Activated CD4-positive, alpha-beta memory T cell treated with anti-CD3 and anti-CD28 coated beads, Interleukin-2, amount 10 ng/mL, durations not matched to agents 7 days and 5 days (primary cell): ENCODE results near the gene FUT7. TPM values are rescaled to one million over a fixed set of nuclear protein-coding genes. Genes with fewer than 3 reads are reported as not detected.

Experiments
- CTCF ChIA-PET: fragments of 350-600 bp; sonication (Branson Sonifier 250); formaldehyde crosslinking; loops from one replicate; lab custom pipeline; 2021; ENCODE audit warnings: antibody characterized with exemption, inconsistent platforms; lab: Charles Lee
- POLR2A ChIA-PET: fragments of 350-600 bp; sonication (Branson Sonifier 250); formaldehyde crosslinking; loops from one replicate; lab custom pipeline; 2021; ENCODE audit warnings: antibody characterized with exemption; lab: Charles Lee
- DNase-seq: peaks from one replicate; pipeline ENCODE4 v3.0.0-alpha.2; 2020
- H3K27ac Mint-ChIP-seq: one replicate; pipeline ENCODE4 v1.8.0; 2021; ENCODE audit warnings: mild to moderate bottlenecking, mixed read lengths
- H3K27me3 Mint-ChIP-seq: one replicate; pipeline ENCODE4 v1.8.0; 2021; ENCODE audit warnings: mixed read lengths
- H3K36me3 Mint-ChIP-seq: one replicate; pipeline ENCODE4 v1.8.0; 2021; ENCODE audit warnings: low read depth, mixed read lengths
- H3K4me1 Mint-ChIP-seq: one replicate; pipeline ENCODE4 v1.8.0; 2021; ENCODE audit warnings: mixed read lengths
- H3K4me3 Mint-ChIP-seq: one replicate; pipeline ENCODE4 v1.8.0; 2021; ENCODE audit warnings: mild to moderate bottlenecking, mixed read lengths
- H3K9me3 Mint-ChIP-seq: one replicate; pipeline ENCODE4 v1.8.0; 2021; ENCODE audit warnings: mixed read lengths
- total RNA-seq, 2 experiments: library from RNA; stranded (reverse); gene quantifications; one replicate each; pipeline ENCODE4 v1.2.3, GENCODE V29; 2021

Gene FUT7
- total RNA-seq, 2 experiments from 2014 or later, result 9.9 to 10.4 TPM

DNA sequence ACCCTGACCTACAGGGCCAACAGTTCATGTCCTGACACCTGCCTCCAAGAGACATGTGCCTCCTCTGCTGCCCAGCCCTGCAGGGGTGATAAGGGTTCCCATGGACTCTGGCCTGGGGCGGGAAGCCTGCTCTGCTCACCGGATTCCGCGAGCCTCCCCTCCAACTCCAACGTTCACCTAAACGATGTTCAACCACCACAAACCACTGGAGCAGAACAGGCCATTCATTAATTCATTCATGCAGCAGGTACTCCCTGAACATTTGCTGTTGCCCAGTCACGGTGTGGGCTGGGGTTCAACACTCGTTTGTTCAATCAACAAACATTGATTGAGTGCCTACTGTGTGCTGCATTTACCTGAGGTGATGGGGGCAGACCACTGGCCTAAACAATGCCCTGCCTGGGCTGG, 42.1 kb upstream of the FUT7 start:
- peaks cover 28% of the 10 kb centered on the region for H3K4me1 Mint-ChIP-seq
- H3K27me3 Mint-ChIP-seq, result no peaks in the 10 kb centered on the region
- H3K4me3 Mint-ChIP-seq, result no peak overlapping the region
- H3K36me3 Mint-ChIP-seq, result no peaks in the 10 kb centered on the region
- CTCF ChIA-PET, result interaction anchor here (1.2 kb wide), 1 partner anchor 39 kb away, joined by 3 read pairs; no protein-coding TSS in a partner anchor
- POLR2A ChIA-PET, result interaction anchor here (5.5 kb wide), 1 partner anchor 11 kb away, joined by 87 read pairs; the partner anchor contains the start of gene MAN1B1
- no peak overlapping the region for H3K27ac Mint-ChIP-seq
- DNase-seq, result no peak
- no peaks in the 10 kb centered on the region for H3K9me3 Mint-ChIP-seq

GRCh38 chr9:137071282-137071681, 39.4 kb upstream of the FUT7 start:
- no peaks in the 10 kb centered on the region for H3K9me3 Mint-ChIP-seq
- peak overlapping the region; percentile 73 for H3K4me3 Mint-ChIP-seq
- H3K27me3 Mint-ChIP-seq, result no peaks in the 10 kb centered on the region
- no peak for DNase-seq
- ChIA-PET CTCF (interaction anchor here (2.3 to 8.8 kb wide), 4 partner anchors 16 to 42 kb away, joined by 12 to 105 read pairs (median 71); partner anchors contain the start of genes ABCA2, FUT7, MAN1B1 and NPDC1), POLR2A (interaction anchor here (1.0 to 5.5 kb wide), 12 partner anchors 8 to 264 kb away, joined by 3 to 87 read pairs (median 4); partner anchors contain the start of genes ABCA2, MAN1B1, RABL6 and TUBB4B)
- peaks cover 4% of the 10 kb centered on the region for H3K36me3 Mint-ChIP-seq
- peaks cover 37% of the 10 kb centered on the region for H3K4me1 Mint-ChIP-seq
- H3K27ac Mint-ChIP-seq, result peak overlapping the region; percentile 63

DNA sequence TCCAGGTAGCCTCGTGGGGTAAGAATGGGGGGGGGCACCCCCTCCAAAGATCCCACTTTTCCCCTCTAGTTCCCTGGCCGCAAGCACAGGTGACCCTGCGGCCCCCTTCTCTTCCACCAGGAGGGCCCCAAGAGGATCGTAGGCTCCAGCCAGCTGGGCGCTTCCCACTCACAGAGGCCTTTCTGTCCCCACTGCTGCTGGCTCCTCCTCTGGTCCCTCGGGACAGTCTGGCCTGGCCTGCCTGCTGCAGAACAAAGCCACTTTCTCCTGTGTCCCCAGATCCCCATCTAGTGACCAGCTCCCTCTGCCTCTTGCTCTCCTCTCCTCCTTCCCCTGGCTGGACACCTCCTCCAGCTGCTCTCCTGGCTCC, 39.0 kb upstream of the FUT7 start:
- peak overlapping the region; percentile 73 for H3K4me3 Mint-ChIP-seq
- POLR2A ChIA-PET, result interaction anchor here (1.0 to 5.5 kb wide), 18 partner anchors 9 to 342 kb away, joined by 3 to 87 read pairs (median 4); partner anchors contain the start of genes ABCA2, MAN1B1, PAXX and RABL6
- DNase-seq, result no peak
- H3K9me3 Mint-ChIP-seq, result no peaks in the 10 kb centered on the region
- CTCF ChIA-PET, result interaction anchor here (1.0 to 8.8 kb wide), 10 partner anchors 15 to 283 kb away, joined by 3 to 105 read pairs (median 7); partner anchors contain the start of genes ABCA2, FUT7, MAN1B1 and NPDC1
- no peaks in the 10 kb centered on the region for H3K27me3 Mint-ChIP-seq
- H3K27ac Mint-ChIP-seq, result peak overlapping the region; percentile 63
- peaks cover 4% of the 10 kb centered on the region for H3K36me3 Mint-ChIP-seq
- peaks cover 37% of the 10 kb centered on the region for H3K4me1 Mint-ChIP-seq

GRCh38 chr9:137070201-137070905, 38.5 kb upstream of the FUT7 start, which contains the start of gene SAPCD2:
Gene SAPCD2, minus strand, starts transcription at chr9:137070557. Its CDS starts 97 bp downstream, at chr9:137070460.
- Mint-ChIP-seq H3K4me3 (peak within 1 kb of the TSS; percentile 73), H3K9me3 (no peaks in the 10 kb centered on the region), H3K27me3 (no peaks in the 10 kb centered on the region), H3K4me1 (peaks cover 37% of the 10 kb centered on the region), H3K27ac (peak within 1 kb of the TSS; percentile 63), H3K36me3 (peaks cover 6% of the 10 kb centered on the region)
- ChIA-PET POLR2A (interaction anchor here (0.7 to 5.5 kb wide), 21 partner anchors 9 to 342 kb away, joined by 3 to 87 read pairs (median 4); partner anchors contain the start of genes ABCA2, MAN1B1, PAXX and RABL6), CTCF (interaction anchor here (0.7 to 8.8 kb wide), 15 partner anchors 9 to 282 kb away, joined by 3 to 105 read pairs (median 4); partner anchors contain the start of genes ABCA2, FUT7, MAN1B1 and NPDC1)
- DNase-seq, result peak; percentile 90

DNA sequence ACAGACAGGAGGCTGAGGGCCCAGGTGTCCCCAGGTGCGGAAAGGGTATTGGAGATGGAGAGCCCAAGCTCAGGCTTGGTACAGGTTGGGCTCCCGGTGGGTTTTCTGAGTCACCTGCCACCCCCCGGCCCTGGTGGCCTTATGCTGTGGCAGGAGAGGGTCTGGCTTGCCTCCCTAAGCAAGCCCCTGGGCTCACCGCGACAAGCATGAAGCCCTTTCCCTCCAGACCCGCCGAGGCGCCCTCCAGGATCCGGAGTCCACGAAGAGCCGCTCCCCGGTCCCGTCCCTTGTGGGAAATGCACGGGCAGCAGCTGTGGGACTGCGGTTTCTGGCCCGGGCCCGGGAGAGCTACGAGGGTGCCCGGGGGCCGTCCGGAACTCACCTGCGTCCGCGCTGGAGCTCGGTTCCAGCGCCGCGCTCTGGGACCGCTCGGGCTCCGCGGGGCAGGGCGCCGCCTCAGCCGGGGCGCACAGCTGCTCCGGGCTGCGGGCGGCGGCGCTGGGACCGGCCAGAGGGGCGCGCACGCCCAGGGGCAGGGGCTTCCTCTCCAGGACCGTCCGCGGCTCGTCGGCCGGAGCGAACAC, 37.7 kb upstream of the FUT7 start:
- ChIA-PET POLR2A (interaction anchor here (0.6 to 5.5 kb wide), 19 partner anchors 9 to 341 kb away, joined by 3 to 87 read pairs (median 5); partner anchors contain the start of genes ABCA2, ANAPC2, MAN1B1 and NELFB), CTCF (interaction anchor here (0.8 to 8.8 kb wide), 15 partner anchors 7 to 281 kb away, joined by 3 to 105 read pairs (median 7); partner anchors contain the start of genes ABCA2, FUT7, MAN1B1 and NPDC1)
- H3K27me3 Mint-ChIP-seq, result no peaks in the 10 kb centered on the region
- peaks cover 6% of the 10 kb centered on the region for H3K36me3 Mint-ChIP-seq
- peaks cover 37% of the 10 kb centered on the region for H3K4me1 Mint-ChIP-seq
- no peak for DNase-seq
- H3K9me3 Mint-ChIP-seq, result no peaks in the 10 kb centered on the region
- H3K27ac Mint-ChIP-seq, result no peak overlapping the region
- H3K4me3 Mint-ChIP-seq, result peak overlapping the region; percentile 67

DNA sequence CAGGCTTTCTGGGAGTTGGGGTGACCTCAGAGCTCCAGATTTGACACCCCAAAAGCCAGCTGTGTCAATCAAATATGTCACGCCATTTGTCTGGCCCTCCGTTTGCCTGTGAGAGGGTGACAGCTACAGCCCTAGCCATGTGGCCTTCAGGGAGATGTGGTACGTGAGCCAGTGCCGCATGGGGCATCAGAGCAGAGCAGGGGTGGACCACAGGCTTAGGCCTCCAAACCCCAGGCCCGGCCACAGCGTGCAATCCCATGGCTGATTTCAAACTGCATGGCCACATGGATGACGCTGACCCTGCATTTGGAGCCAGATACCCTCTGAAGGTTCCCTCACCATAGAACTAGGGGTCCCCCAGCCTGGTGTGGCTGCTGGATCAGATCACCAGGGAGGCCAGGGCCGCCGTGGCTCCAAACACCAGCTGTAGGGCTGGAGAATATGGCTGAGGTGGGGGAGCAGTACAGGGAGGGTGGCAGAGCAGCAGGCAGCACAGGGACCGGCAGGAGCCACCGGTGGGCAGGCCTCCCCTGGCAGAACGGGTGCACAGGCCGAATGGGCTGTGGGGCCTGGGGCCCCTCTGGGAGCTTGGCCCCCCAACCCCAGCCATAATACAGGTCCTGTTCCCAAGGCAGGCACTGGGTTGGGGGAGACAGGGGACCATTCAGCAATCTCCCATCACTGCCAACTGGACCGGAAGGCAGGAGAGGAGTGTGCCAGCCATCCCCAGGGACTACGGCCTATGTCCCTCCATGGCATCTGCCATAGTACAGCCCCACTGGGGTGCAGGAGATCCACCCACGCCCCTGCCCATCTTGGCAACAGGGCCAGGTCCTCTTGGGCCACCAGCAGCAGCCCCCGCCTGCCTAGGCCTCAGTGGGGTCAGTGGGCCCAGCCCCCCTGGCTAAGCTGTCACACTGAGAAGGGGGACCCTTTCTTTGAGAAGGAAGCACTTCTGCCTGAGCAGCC, 36.9 kb upstream of the FUT7 start:
- no peak for DNase-seq
- ChIA-PET CTCF (interaction anchor here (0.8 to 8.8 kb wide), 34 partner anchors 8 to 483 kb away, joined by 3 to 105 read pairs (median 6); partner anchors contain the start of genes ABCA2, CLIC3, FUT7 and MAN1B1), POLR2A (interaction anchor here (0.6 to 5.5 kb wide), 18 partner anchors 8 to 186 kb away, joined by 3 to 87 read pairs (median 5); partner anchors contain the start of genes ABCA2, ANAPC2, CLIC3 and MAN1B1)
- peak overlapping the region; percentile 67 for H3K4me3 Mint-ChIP-seq
- no peak overlapping the region for H3K27ac Mint-ChIP-seq
- peaks cover 40% of the 10 kb centered on the region for H3K4me1 Mint-ChIP-seq
- no peaks in the 10 kb centered on the region for H3K9me3 Mint-ChIP-seq
- H3K27me3 Mint-ChIP-seq, result no peaks in the 10 kb centered on the region
- peaks cover 10% of the 10 kb centered on the region for H3K36me3 Mint-ChIP-seq

DNA sequence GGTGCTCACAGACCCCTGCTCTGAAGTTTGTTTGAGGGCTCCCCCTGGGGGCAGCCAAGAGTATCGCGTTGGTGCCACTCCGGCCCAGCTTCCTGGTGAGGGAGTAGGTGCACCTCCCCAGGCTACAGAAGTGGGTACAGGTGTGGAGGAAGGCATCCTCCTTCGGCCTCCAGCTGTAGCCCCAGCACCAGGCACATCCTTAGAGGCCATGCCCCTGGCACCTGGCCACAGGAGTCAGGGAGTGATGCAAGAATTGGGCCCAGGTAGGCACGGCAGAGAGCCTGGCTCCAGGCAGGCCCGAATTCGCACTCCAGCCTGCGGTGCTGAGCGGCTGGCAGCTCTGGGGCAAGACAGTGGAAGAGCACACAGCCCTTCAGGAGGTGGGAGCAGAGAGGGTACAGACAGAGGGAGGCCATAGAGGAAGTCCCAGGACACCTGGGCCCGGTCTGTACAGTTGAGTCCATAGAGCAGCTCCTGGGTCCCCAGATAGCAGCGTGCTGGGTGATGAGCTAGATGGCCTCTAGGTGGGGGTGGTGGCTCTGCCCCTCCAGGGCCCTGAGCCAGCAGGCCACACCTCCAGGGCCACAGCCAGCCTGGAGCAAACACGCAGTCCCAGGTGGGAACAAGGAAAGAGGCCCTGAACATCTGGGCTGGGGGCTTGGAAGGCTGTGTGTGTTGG, 36.1 kb upstream of the FUT7 start:
- H3K27me3 Mint-ChIP-seq, result no peaks in the 10 kb centered on the region
- peak overlapping the region; percentile 67 for H3K4me3 Mint-ChIP-seq
- DNase-seq, result peak; percentile 89
- CTCF ChIA-PET, result interaction anchor here (0.6 to 8.8 kb wide), 36 partner anchors 9 to 560 kb away, joined by 3 to 105 read pairs (median 6); partner anchors contain the start of genes ABCA2, AJM1, CLIC3 and CYSRT1
- H3K27ac Mint-ChIP-seq, result peak overlapping the region; percentile 73
- H3K9me3 Mint-ChIP-seq, result no peaks in the 10 kb centered on the region
- POLR2A ChIA-PET, result interaction anchor here (0.6 to 2.8 kb wide), 13 partner anchors 9 to 173 kb away, joined by 3 to 13 read pairs (median 5); partner anchors contain the start of genes ANAPC2, CLIC3, MAN1B1 and NPDC1
- H3K4me1 Mint-ChIP-seq, result peaks cover 35% of the 10 kb centered on the region
- H3K36me3 Mint-ChIP-seq, result peaks cover 10% of the 10 kb centered on the region

- Mint-ChIP-seq H3K4me3 (no peak overlapping the region), H3K27ac (no peak overlapping the region), H3K36me3 (peaks cover 10% of the 10 kb centered on the region), H3K27me3 (no peaks in the 10 kb centered on the region), H3K4me1 (peaks cover 30% of the 10 kb centered on the region), H3K9me3 (no peaks in the 10 kb centered on the region)
- ChIA-PET POLR2A (interaction anchor here (1.3 kb wide), 1 partner anchor 19 kb away, joined by 4 read pairs; no protein-coding TSS in a partner anchor), CTCF (interaction anchor here (0.7 to 8.8 kb wide), 13 partner anchors 11 to 338 kb away, joined by 3 to 105 read pairs (median 10); partner anchors contain the start of genes ABCA2, AJM1, FUT7 and MAN1B1)
- no peak for DNase-seq
Measured at GRCh38 chr9:137066096-137066861, 34.4 kb upstream of the FUT7 start.

- Mint-ChIP-seq H3K27me3 (no peaks in the 10 kb centered on the region), H3K27ac (no peak overlapping the region), H3K4me1 (peaks cover 21% of the 10 kb centered on the region), H3K9me3 (no peaks in the 10 kb centered on the region), H3K36me3 (peaks cover 10% of the 10 kb centered on the region), H3K4me3 (no peak overlapping the region)
- POLR2A ChIA-PET, result interaction anchor here (1.3 kb wide), 1 partner anchor 19 kb away, joined by 4 read pairs; no protein-coding TSS in a partner anchor
- no peak for DNase-seq
- CTCF ChIA-PET, result interaction anchor here (0.7 to 8.8 kb wide), 6 partner anchors 10 to 117 kb away, joined by 3 to 105 read pairs (median 4); partner anchors contain the start of genes ABCA2, FUT7 and NPDC1
Measured at GRCh38 chr9:137065336-137065967, 33.6 kb upstream of the FUT7 start.

DNA sequence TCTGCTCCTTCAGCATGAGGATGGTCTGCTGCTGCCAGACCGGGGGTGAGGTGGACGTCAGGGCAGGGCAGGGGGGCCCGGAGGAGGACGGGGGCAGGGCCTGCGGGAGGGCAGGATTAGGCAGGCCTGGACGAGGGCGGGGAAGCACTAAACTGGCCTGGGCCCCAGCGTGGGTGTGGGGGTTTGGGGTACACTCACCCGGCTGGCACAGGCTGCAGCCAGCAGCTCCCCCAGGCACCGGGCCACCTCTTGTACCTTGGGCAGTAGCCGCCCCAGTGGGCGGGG, 32.9 kb upstream of the FUT7 start:
- Mint-ChIP-seq H3K36me3 (peaks cover 10% of the 10 kb centered on the region), H3K9me3 (no peaks in the 10 kb centered on the region), H3K27ac (no peak overlapping the region), H3K27me3 (no peaks in the 10 kb centered on the region), H3K4me3 (no peak overlapping the region), H3K4me1 (peaks cover 21% of the 10 kb centered on the region)
- POLR2A ChIA-PET, result interaction anchor here (1.2 kb wide), 2 partner anchors 20 to 30 kb away, joined by 3 to 5 read pairs; no protein-coding TSS in a partner anchor
- CTCF ChIA-PET, result interaction anchor here (1.2 to 8.8 kb wide), 7 partner anchors 9 to 36 kb away, joined by 3 to 105 read pairs (median 7); partner anchors contain the start of genes ABCA2, FUT7, MAN1B1 and UAP1L1
- no peak for DNase-seq
